SKM-1 (cell line): Measurements from ENCODE around the gene SSH3.

Experiments used
- DNase-seq: peaks from one replicate; lab custom pipeline; 2025; ENCODE audit not compliant: unreplicated experiment; lab: John Stamatoyannopoulos, UW

Gene SSH3

GRCh38 chr11:67303132-67303834, at the start of gene SSH3:
TSS of gene SSH3 (plus strand) at chr11:67303530. CDS start at chr11:67303626, 96 bp downstream.
- no peak for DNase-seq

DNA sequence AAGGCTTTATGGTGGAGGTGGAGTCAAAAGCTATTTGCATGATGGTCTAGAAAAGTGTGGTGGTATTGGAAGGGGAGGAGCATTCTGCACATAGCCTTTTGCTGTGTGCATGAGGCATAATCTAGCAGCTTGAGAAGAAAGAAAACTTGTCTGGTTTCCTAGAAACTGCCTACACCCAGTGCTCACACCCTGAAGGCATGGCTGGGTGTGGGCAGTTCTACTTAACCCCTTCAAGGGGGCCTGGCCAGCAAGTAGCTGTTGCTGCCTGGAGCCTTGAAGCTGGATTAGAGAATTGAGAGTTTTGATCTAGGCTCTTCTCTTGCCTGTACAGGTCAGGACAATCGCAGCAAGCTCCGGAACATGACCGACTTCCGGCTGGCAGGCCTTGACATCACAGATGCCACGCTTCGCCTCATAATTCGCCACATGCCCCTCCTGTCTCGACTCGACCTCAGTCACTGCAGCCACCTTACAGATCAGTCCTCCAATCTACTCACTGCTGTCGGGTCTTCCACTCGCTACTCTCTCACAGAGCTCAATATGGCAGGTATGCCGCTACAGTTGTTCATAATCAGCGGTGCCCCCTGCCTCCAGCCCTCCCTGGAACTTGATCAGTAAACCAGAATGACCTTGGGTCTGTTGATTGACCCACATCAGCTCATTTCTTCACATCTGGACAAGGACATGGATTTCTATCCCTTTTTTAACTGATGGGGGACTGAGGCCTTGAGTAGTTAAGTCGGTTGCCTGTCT, 49.3 kb upstream of the SSH3 start:
- no peak for DNase-seq

- no peak for DNase-seq
Measured at GRCh38 chr11:67254798-67255197, 48.5 kb upstream of the SSH3 start.

DNA sequence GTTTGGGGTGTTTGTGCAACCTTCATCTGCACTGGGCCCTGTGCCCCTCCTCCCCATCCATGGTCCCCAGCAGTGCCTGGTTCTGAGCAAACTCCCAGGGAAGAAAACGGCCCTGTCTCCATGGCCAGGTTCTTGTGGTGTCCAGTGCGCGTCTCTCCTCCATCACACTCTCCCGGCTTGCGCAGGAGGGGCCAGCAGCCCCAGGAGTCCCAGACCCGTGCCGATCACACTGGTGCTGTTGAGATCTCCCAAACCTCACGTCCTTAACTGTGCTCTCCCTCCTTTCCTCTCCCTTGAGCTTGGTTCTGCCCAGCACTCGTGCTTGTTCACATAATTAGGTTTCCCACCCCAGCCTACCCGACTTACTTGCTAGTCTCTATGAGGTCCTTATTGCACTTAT, 48.0 kb upstream of the SSH3 start:
- DNase-seq, result no peak

- no peak for DNase-seq
Measured at GRCh38 chr11:67255864-67256263, 47.5 kb upstream of the SSH3 start.

DNA sequence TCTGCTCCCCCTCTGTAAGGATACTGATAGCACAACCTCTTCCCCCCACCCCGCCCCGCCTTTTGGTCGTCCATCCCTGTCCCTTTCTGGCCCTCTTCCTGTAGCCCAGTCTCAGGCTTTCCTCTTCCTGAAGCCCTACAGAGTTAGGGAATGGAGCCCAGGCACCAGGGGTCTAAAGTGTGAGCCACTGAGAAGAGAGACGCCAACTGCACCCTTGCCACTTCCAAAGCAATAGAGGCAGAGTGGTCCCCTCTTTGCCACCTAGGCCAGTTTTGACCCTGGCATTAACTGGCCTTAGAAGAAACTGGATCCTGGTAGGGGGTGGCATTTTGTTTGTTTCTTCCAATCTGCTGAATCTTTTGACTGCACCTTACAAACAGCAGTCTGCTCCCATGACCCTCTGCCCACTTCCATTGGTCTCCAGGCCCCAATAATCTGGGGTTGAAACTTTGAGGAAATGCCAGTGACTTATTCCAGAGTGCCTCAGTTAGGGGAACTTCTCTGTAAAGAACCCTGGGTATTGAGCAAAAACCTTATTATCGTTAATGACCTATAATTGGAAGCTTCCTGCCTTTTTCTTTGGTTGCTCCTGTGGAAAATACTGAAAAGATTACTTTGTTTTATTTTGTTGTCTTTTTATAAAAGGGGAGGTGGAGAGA, 46.7 kb upstream of the SSH3 start:
- no peak for DNase-seq

GRCh38 chr11:67260406-67260805, 42.9 kb upstream of the SSH3 start:
- DNase-seq, result no peak

DNA sequence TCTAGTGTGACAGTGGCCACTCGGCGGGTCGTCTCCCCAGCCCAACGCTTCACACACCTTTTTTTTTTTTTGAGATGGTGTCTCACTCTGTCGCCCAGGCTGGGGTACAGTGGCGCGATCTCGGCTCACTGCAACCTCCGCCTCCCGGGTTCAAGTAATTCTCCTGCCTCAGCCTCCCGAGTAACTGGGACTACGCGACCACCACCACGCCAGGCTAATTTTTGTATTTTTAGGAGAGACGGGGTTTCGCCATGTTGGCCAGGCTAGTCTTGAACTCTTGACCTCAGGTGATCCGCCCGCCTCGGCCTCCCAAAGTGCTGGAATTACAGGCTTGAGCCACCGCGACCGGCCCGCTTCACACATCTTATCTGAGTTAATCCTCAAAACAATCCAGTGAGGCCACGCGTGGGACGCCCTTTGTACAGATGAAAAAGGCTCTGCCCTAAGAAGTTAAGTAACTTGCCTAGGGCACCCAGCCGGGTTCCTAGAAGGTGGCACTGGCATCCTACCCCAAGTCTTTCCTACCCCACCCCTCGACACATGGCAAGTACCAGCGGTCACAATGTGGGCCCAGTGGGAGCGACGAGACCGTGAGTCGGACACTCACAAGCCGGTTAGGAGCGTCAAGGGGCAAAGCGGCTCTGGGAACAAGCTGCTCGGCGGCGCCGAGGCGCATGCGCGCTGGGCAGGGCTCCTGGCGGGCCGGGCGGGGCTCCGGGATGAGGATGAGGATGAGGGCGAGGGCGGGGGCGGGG, 42.3 kb upstream of the SSH3 start:
- DNase-seq, result peak; percentile 29

DNA sequence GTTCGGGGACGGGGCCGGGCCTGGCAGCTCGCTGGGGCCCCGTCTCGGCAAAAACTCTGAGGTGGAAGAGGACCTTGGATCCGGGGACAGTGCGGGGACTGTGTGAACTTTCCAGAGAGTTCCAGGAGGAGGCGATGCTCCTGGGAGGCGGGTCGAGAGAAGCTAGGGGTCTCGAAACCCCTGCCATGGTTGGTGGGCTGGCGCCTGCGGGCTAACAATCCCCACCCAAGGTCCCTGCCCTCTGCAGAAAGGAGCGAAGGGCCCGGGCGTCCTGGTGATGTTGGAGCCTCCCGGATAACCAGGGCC, 41.7 kb upstream of the SSH3 start:
- no peak for DNase-seq

- no peak for DNase-seq
Measured at GRCh38 chr11:67261946-67262681, 41.2 kb upstream of the SSH3 start.

DNA sequence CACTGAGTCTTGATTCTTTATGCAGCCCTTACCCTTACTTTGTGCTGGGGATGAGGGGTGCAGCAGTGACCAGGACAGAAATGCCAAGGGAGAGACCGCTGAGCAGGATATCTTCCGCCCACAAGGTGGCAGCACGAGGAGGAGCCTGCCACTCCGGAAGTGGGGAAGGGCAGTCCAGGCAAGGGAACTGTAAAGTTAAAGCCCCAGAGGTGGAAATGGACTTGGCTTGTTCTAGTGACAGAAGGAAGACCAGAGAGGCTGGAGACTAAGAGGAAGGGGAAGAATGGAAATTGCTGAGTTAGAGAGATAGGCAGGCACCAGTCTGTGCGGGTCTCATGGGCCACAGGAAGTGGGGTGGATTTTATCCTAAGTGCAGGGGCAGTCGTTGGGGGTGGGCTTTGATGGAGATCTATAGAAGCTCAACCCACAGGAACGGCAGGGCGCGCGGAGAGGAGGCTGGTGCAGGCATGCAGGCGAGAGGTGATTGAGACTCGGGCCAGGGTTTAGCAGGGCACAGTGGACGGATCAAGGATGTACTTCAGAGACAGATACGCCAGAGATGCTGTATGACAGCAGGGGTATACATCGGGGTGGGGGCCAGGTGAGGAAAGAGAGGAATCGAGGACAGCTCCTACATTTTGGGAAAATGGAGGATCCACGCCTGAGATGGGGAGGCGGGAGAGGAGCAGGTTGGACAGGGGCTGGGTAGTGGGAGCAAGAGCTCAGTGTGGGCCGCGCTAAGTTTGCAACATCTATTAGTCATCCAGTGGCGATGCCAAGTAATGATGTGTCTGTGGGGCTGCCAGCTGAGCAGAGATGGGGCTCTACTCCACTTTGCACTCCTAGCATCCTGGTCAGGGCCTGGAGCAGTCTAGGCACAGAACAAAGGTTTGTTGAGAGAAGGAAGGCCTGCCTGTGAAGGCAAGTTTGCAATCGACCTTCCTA, 40.3 kb upstream of the SSH3 start:
- DNase-seq, result peak; percentile 86

DNA sequence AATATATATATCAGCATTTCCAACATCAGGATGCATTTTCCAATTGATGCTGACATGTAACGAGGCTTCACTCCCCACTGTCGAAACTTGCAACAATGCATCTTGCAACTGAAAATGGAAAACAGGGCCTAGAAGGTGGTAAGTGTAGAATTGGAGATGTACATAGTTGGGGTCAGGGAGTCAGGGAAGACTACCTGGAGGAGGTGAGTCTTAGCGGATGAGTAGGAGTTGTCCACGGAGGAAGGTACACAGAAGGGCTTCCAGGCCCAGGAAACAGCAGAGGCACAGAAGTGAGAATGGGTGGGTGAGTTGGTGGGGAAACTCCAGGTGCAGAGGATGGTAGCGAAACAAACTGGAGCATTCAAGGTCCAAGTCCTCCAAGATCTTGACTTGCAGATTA, 39.1 kb upstream of the SSH3 start:
- no peak for DNase-seq

DNA sequence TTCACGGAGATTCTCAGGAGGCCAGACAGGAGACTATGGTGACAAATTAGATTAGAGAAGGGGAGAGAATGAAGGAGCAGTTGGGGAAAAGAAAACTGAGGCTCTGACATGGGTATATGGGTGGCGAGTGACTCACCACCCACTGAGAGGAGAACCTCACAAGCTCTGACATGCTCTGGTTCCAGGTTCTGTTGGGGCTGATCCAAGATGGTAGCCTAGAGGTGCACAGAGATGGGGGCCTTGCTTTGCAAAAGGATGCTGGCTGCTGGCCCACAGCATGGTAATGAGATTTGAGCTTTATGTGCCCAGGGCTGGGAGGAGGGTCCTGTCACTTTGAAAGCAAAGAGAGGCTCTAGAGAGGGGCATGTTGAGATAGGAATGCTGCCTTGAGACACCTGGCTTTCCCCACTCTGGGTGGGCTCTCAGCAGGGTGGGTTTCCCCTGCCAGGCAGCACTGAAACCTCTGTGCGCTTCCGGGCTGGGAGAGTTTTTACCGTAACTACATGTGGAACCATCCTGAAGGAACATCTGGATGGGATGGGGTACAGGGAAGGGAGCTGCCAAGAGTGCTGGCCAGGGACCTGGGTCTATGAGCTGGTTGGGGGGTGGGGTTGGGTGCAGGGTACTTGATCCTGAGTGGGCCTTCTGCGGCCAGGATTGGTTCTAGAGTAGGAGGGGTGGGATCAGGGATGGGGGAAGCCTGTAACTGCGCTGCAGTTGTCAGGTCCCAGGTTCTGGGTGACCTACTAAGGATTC, 38.3 kb upstream of the SSH3 start:
- no peak for DNase-seq

DNA sequence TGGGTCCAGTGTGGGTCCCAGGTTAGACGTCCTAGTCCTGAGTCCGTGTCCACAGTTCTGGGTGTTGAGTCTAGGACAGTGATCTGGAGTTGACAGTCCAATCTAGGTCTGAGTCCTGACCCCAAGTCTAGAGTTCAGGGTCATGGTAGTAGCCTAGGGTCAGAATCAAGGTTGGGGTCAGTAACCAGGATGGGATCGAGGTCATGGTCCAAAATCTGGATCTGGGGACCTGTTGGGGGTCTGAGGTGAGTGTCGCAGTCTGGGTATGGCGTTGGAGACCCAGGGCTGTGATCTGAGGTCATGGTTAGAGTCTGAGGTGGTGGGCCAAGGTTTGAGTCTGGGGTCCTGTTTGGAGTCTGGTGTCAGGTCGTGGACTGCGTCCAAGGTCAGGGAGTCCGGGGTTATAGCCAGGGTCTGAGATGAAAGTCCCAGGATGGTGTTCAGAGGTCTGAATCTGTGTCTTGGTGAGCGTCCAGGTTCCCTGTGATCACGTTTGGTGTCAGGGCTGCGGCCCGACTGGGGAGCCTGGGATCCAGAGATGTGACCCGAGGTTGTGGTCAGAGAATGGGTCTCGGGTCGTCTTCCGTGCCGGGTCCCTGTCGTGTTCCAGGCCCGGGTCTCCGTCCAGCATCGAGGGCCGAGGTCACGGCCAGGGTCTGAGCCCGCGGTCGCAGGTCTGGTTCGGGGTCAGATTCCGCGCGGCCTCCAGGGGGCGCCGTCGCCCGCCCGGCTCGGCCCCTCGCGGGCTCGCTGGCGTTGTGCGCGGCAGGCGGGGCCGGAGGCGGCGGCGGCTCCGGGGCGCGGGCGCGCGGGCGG, 37.5 kb upstream of the SSH3 start:
- peak; percentile 33 for DNase-seq

GRCh38 chr11:67266449-67267187, 36.7 kb upstream of the SSH3 start, which contains the start of gene GRK2:
TSS of gene GRK2 (plus strand) at chr11:67266473. CDS start at chr11:67266700, 227 bp downstream.
- no peak for DNase-seq

GRCh38 chr11:67267188-67268080, 35.9 kb upstream of the SSH3 start:
- DNase-seq, result no peak
